HT-29 (cell line): ENCODE data around the gene PCDHB14. TPM values are rescaled to one million over a fixed set of nuclear protein-coding genes. Genes with fewer than 3 reads are reported as not detected.
"Not testable (repeated sequence)": the region's sequence is repeated elsewhere in the genome, so short reads cannot be mapped to it uniquely, and the experiment has no call there.

ENCODE experiments used
- DNase-seq: peaks from one replicate; pipeline ENCODE4 v3.0.0-alpha.2; 2015; ENCODE audit warnings: low spot score
- total RNA-seq: library from RNA; depleted of rRNA; stranded (reverse); fragments of >200 nt; shearing (Covaris generic); gene quantifications from 2 replicates; pipeline ENCODE4 v1.2.3, GENCODE V29; 2014

PCDHB14 gene
- total RNA-seq, 1 experiment from 2014 or later, result 0.31 TPM

- DNase-seq, result not testable (repeated sequence)
These were observed 12.9 kb upstream of the PCDHB14 start for GRCh38 chr5:141210281-141210680.

DNA sequence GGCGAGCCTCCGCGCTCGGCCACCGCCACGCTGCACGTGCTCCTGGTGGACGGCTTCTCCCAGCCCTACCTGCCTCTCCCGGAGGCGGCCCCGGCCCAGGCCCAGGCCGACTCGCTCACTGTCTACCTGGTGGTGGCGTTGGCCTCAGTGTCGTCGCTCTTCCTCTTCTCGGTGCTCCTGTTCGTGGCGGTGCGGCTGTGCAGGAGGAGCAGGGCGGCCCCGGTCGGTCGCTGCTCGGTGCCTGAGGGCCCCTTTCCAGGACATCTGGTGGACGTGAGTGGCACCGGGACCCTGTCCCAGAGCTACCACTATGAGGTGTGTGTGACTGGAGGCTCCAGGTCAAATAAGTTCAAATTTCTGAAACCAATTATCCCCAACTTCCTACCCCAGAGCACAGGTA, 12.3 kb upstream of the PCDHB14 start:
- not testable (repeated sequence) for DNase-seq

DNA sequence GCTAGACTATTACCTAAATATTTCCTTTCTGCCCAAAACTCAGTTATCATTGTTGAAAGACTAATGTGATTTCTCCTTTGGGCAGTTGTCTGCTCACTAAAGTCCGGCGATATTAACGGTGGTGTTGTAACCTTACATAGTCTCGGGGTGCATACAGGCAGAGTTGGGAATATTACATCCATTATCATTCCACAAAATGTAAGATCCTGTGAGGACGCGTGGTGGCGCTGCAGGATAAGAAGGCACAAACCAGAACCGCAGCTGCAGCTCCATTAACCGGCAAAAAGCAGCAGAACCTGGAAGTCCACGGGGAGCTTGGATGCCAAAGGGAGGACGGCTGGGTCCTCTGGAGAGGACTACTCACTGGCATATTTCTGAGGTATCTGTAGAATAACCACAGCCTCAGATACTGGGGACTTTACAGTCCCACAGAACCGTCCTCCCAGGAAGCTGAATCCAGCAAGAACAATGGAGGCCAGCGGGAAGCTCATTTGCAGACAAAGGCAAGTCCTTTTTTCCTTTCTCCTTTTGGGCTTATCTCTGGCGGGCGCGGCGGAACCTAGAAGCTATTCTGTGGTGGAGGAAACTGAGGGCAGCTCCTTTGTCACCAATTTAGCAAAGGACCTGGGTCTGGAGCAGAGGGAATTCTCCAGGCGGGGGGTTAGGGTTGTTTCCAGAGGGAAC, 9.3 kb upstream of the PCDHB14 start, which contains the start of gene PCDHB13:
PCDHB13 (plus strand) TSS at position 264 of the 684 bp plus-strand sequence; CDS start at position 469, 205 bp downstream.
- DNase-seq, result not testable (repeated sequence)

DNA sequence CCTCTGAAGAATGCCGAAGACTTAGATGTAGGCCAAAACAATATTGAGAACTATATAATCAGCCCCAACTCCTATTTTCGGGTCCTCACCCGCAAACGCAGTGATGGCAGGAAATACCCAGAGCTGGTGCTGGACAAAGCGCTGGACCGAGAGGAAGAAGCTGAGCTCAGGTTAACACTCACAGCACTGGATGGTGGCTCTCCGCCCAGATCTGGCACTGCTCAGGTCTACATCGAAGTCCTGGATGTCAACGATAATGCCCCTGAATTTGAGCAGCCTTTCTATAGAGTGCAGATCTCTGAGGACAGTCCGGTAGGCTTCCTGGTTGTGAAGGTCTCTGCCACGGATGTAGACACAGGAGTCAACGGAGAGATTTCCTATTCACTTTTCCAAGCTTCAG, 8.6 kb upstream of the PCDHB14 start:
- DNase-seq, result not testable (repeated sequence)

DNA sequence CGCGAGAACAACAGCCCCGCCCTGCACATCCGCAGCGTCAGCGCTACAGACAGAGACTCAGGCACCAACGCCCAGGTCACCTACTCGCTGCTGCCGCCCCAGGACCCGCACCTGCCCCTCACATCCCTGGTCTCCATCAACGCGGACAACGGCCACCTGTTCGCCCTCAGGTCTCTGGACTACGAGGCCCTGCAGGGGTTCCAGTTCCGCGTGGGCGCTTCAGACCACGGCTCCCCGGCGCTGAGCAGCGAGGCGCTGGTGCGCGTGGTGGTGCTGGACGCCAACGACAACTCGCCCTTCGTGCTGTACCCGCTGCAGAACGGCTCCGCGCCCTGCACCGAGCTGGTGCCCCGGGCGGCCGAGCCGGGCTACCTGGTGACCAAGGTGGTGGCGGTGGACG, 7.6 kb upstream of the PCDHB14 start:
- not testable (repeated sequence) for DNase-seq

DNA sequence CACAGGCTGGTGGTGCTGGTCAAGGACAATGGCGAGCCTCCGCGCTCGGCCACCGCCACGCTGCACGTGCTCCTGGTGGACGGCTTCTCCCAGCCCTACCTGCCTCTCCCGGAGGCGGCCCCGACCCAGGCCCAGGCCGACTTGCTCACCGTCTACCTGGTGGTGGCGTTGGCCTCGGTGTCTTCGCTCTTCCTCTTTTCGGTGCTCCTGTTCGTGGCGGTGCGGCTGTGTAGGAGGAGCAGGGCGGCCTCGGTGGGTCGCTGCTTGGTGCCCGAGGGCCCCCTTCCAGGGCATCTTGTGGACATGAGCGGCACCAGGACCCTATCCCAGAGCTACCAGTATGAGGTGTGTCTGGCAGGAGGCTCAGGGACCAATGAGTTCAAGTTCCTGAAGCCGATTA, 7.1 kb upstream of the PCDHB14 start:
- not testable (repeated sequence) for DNase-seq

DNA sequence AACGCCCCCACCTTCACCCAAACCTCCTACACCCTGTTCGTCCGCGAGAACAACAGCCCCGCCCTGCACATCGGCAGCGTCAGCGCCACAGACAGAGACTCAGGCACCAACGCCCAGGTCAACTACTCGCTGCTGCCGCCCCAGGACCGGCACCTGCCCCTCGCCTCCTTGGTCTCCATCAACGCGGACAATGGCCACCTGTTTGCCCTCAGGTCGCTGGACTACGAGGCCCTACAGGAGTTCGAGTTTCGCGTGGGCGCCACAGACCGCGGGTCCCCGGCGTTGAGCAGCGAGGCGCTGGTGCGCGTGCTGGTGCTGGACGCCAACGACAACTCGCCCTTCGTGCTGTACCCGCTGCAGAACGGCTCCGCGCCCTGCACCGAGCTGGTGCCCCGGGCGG, 1.7 kb downstream of the PCDHB14 start:
- not testable (repeated sequence) for DNase-seq

- not testable (repeated sequence) for DNase-seq
These were observed 2.3 kb downstream of the PCDHB14 start for GRCh38 chr5:141225421-141225820.

DNA sequence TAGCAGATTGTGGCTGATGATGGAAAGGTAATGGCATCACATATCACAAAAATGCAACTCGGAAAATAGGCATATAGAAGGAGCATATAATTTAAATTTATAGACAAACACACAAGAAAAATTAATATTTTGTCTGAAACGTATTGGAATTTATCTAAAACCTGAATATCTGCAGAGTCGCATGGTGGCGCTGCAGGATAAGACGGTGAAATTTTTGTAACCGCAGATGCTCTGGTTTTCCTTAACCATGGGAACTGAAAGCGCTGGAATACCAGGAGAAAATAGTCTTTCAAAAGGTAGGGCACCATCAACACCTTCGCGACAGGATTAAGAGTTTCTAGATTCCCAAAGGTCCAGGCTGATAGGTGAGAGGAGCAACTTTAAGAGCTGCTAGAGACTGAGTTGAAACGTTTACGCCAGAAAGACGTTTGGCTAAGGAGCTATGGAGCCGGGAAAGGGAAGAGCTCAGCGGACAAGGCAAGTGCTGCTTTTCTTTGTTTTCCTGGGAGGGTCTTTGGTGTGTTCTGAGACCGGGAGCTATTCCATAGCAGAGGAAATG, 11.0 kb downstream of the PCDHB14 start:
- no peak for DNase-seq

DNA sequence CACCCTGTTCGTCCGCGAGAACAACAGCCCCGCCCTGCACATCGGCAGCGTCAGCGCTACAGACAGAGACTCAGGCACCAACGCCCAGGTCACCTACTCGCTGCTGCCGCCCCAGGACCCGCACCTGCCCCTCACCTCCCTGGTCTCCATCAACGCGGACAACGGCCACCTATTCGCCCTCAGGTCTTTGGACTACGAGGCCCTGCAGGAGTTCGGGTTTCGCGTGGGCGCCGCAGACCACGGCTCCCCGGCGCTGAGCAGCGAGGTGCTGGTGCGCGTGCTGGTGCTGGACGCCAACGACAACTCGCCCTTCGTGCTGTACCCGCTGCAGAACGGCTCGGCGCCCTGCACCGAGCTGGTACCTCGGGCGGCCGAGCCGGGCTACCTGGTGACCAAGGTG, 12.8 kb downstream of the PCDHB14 start:
- not testable (repeated sequence) for DNase-seq

- DNase-seq, result no peak
These were observed 13.6 kb downstream of the PCDHB14 start for GRCh38 chr5:141236516-141237313.

DNA sequence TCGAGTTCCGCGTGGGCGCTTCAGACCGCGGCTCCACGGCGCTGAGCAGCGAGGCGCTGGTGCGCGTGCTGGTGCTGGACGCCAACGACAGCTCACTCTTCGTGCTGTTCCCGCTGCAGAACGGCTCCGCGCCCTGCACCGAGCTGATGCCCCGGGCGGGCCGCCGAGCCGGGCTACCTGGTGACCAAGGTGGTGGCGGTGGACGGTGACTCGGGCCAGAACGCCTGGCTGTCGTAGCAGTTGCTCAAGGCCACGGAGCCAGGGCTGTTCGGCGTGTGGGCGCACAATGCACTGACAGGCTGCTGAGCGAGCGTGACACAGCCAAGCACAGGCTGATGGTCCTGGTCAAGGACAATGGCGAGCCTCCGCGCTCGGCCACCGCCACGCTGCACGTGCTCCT, 18.4 kb downstream of the PCDHB14 start:
- no peak for DNase-seq

- DNase-seq, result no peak
These were observed 22.1 kb downstream of the PCDHB14 start, which contains the start of gene PCDHB15 for GRCh38 chr5:141245250-141245717. PCDHB15 (plus strand) TSS chr5:141245395; CDS start chr5:141245579, 184 bp downstream.

GRCh38 chr5:141246971-141247370, 23.8 kb downstream of the PCDHB14 start:
- not testable (repeated sequence) for DNase-seq

- DNase-seq, result not testable (repeated sequence)
These were observed 24.3 kb downstream of the PCDHB14 start for GRCh38 chr5:141247434-141247833.

GRCh38 chr5:141250576-141250975, 27.4 kb downstream of the PCDHB14 start:
- no peak for DNase-seq

DNA sequence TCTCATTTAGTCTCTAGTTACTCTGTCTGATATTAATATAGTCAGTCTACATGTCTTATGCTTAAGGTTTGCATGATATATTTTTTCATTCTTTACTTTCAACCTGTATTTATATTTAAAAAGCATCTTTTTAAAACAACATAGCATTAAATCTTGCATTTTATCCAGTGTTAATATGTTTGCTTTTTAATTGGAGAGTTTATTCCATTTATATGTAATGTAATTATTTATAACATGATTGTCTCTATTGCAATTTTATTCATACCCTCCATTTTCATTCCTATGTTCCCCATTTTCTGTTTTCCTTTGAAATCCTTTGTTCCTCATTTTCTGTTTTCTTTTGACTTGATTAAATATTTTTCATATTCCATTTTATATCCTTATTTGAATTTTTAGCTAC, 35.3 kb downstream of the PCDHB14 start:
- DNase-seq, result no peak

DNA sequence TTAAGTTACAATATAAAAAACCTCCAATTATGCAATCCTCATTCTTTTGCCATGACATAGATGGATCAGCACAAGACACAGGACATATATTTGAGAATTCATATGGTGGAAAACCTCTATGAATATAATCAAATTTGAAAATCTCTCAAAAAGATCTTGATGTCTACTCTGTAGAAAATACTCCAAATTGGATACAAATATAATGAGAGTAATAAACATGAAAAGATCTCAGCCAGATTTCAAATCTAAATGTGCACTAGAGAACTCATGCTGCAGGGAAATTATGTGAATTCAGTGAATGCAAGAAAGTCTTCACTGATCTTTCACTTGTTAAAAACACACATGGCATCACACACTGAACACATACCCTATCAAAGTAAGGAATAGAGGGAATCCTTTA, 35.8 kb downstream of the PCDHB14 start:
- no peak for DNase-seq

GRCh38 chr5:141260458-141261237, 37.5 kb downstream of the PCDHB14 start:
- DNase-seq, result no peak

- no peak for DNase-seq
These were observed 38.0 kb downstream of the PCDHB14 start for GRCh38 chr5:141261238-141261546.

GRCh38 chr5:141269195-141269594, 46.1 kb downstream of the PCDHB14 start:
- no peak for DNase-seq

GRCh38 chr5:141272906-141273305, 49.8 kb downstream of the PCDHB14 start:
- DNase-seq, result peak; percentile 25
